GM12873 (cell line): ENCODE data around the gene GRIK2.

Source experiments
- TF ChIP-seq, protein P1 (sequence below): IDR thresholded peaks from 2 replicates; pipeline ENCODE4 v1.5.1; 2012; ENCODE audit warnings: low read depth, mild to moderate bottlenecking, moderate library complexity, low read length, control low read depth; ENCODE audit not compliant: insufficient read depth; ENCODE audit errors: missing control alignments

GRIK2 gene

DNA sequence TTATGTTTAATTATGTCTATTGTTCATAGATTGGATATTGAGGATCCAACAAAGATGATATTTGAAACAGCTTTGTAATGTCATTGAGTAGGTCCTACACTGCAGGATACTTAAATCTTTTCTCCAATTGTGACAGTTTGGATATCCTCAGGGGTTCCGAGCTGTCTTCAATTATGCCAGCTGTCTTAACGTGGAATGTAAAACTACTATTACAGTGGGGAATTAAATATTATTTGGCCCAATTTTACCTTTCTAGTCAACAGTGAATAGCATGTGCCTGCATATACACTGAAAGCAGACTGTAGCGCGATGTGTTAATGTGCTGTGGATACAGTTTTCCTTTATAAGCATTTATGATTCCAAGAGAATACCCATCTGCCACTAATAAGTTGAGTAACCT is 156.9 kb downstream of the GRIK2 start:
- TF ChIP-seq, protein P1, sequence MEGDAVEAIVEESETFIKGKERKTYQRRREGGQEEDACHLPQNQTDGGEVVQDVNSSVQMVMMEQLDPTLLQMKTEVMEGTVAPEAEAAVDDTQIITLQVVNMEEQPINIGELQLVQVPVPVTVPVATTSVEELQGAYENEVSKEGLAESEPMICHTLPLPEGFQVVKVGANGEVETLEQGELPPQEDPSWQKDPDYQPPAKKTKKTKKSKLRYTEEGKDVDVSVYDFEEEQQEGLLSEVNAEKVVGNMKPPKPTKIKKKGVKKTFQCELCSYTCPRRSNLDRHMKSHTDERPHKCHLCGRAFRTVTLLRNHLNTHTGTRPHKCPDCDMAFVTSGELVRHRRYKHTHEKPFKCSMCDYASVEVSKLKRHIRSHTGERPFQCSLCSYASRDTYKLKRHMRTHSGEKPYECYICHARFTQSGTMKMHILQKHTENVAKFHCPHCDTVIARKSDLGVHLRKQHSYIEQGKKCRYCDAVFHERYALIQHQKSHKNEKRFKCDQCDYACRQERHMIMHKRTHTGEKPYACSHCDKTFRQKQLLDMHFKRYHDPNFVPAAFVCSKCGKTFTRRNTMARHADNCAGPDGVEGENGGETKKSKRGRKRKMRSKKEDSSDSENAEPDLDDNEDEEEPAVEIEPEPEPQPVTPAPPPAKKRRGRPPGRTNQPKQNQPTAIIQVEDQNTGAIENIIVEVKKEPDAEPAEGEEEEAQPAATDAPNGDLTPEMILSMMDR = no peak

DNA sequence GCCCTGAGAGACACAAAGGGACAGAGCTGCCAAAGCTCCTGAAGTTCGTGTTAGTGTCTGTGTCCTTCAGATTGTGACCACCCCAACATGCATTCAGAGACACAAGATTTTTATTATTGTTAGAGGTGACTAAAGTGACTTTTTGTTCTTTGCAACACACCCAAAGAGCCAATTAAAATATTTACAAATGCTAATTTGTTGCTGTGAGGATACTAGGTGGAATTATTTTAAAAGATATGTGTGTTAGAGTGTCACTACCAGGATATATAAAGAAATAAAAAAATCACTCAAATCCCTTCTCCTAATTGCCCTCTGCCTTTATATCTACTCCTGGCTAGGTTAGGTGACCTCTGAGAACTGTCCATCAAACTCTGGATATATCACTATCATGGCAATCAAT is 160.7 kb downstream of the GRIK2 start:
- TF ChIP-seq, protein P1 = no peak

DNA sequence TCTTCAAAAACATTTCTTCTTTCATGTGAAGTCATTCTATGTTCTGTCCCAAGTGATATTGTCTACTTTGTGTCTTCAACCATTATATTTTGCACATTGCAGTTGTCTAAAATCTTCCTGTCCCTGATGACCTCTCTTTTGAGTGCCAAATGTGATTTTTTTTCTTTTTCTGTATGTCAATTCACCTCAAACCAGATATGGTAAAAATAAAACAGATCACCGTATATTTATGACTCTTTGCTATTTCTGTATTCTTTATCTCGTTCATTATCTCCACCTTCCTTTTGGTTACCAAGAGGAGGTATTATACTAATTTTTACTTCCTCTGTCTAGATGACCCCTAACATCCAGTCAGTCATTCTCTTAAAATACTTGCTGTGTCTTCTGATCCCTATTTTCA is 165.2 kb downstream of the GRIK2 start:
- TF ChIP-seq, protein P1 = no peak

DNA sequence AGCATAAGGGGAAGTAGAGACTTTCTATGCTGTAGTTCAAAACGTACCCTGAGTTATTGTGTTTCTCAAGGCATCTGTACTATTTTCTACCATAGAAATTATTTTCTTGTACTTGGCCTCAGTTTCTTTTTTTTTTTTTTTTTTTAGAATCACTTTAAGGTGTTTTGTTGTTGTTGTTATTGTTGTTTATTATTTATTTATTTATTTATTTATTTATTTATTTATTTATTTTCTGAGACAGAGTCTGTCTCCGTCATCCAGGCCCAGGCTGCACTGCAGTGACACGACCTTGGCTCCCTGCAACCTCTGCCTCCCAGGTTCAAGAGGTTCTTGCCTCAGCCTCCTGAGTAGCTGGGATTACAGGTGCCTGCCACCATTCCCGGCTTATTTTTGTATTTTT is 179.1 kb downstream of the GRIK2 start:
- TF ChIP-seq, protein P1 = no peak

DNA sequence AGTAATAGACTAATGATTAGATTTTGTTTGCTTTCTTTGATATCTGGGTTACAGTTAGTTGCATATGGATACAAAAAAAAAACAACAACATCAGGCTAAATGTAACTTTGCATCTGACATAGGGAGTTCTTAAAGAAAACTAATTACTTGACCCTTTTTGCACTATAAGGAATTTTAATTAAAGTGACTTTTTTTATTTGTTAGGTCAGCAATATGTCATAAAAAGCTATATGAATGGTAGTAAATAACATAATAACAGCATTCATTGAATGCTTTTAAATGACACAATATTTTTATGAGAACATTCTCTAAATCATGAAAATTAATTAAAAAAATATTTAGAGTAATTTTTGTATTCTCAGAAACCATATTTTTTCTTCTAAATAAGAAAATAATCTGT is 183.6 kb downstream of the GRIK2 start:
- TF ChIP-seq, protein P1 = no peak

DNA sequence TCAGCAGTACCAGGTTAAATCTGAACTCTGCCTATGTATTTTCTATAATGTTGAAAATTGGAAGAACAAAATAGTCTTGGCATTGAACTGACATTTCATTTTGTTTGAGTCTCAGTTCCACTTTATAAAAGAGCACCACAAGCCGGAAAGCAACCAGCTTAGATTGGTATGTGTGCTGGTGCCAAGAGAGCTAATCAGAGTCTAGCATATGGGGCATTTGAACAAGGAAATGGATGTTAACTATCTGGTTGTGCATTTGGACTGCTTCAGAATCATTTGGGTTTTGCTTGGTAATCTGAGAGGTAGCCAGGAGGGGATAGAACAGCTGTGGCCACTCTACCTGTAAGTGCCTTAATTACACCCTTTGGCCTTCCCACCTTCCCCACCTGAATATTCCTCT is 184.8 kb downstream of the GRIK2 start:
- TF ChIP-seq, protein P1 = no peak

DNA sequence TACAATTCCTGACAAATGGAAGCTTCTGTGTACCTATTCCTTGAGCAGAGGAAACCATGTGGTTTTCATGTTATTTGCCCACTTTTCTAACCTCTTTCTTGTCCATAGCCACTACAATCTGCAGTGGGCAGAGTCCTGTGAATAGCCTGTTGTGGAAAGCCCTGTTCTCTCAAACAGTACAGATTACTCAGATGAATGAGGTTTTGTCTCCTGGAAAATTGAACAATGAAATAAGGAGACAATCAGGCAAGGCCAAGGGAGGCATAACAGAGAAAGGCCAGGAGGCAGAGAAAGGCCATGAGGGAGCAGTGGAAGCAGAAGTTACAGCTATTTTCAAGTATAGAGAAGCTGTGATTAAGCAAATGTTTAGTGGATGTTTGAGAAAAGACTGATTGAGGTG is 189.3 kb downstream of the GRIK2 start:
- TF ChIP-seq, protein P1 = no peak
